Heart left ventricle (tissue), 13 donors: ENCODE measurements around the gene MINDY2.

Experiments
- CTCF ChIP-seq, 12 donors: fragments of 200-600 bp; sonication (generic) in 4 of 12; IDR thresholded peaks; one replicate each; pipeline versions ENCODE4 v1.5.0 to v1.8.0; 2018 to 2022; ENCODE audit warnings: antibody characterized with exemption in 12 of 12, mild to moderate bottlenecking in 5 of 12
- POLR2A ChIP-seq, 2 donors: fragments of 450-650 bp; IDR thresholded peaks; one replicate each; pipeline ENCODE4 v1.6.1; 2017; ENCODE audit warnings: antibody characterized with exemption in 2 of 2, mild to moderate bottlenecking in 2 of 2, moderate library complexity in 2 of 2
- donor health status: ischemic (EF 13 %, LVEDD 7.1; RV severe dilation, severe dysfunction).
- donor health status: DM: no; HTN: yes; CAD: no.
- donor health status: DM: no; HTN: no; CAD: no.
- donor health status: ischemic (EF 25% LVEDD 6.9; RV normal size, moderate dysfunction).
- donor health status: ischemic (EF 25% LVEDD 5.7; RV mildly dilated, moderate dysfunction).
- donor health status: ischemic (EF 35%, LVEDD 5.7; RV mildly dilated, moderate dysfunction).
- donor health status: nonischemic (EF 11% LVEDD 7.7; RV severe dilation, severe dysfunction).
- donor health status: DM: yes; HTN: yes; CAD: no.
- donor health status: PGD.
- donor health status: ischemic (EF 29% LVEDD 5.4; RV normal size, mild dysfunction).
- donor health status: nonischemic (EF 23%, LVEDD 6.1; RV moderate dilation, normal function).

GRCh38 chr15:58746174-58746573, 24.9 kb upstream of the MINDY2 start:
- TF ChIP-seq CTCF (IDR thresholded peaks at IDR 0.05) (no peak), POLR2A (IDR thresholded peaks at IDR 0.05) (no peak)
